Bronchial epithelial cell (primary cell): Measurements from ENCODE around the gene CRTC2. TPM values are rescaled to one million over a fixed set of nuclear protein-coding genes. Genes with fewer than 3 reads are reported as not detected.
"Not testable (repeated sequence)": the region's sequence is repeated elsewhere in the genome, so short reads cannot be mapped to it uniquely, and the experiment has no call there.

Experiments
- DNase-seq: peaks from one replicate; pipeline ENCODE4 v3.0.0-alpha.2; 2010; ENCODE audit warnings: low read depth
- FAIRE-seq: peaks from 2 replicates; lab custom pipeline; 2011; peaks lifted over from hg19 to GRCh38; lab: Jason Lieb, UNC
- H3K27me3 ChIP-seq: 2 replicates; pipeline ENCODE4 v1.5.1; 2011; ENCODE audit warnings: low read length; ENCODE audit not compliant: control insufficient read depth, insufficient read depth
- H3K36me3 ChIP-seq: 2 replicates; pipeline ENCODE4 v1.5.1; 2011; ENCODE audit warnings: low read length; ENCODE audit not compliant: control insufficient read depth, insufficient read depth
- H3K4me3 ChIP-seq: 2 replicates; pipeline ENCODE4 v1.5.1; 2011; ENCODE audit warnings: mild to moderate bottlenecking, low read depth, low read length, control low read depth
- CTCF ChIP-seq: IDR thresholded peaks from 2 replicates; pipeline ENCODE4 v1.5.1; 2011; ENCODE audit warnings: mild to moderate bottlenecking, moderate library complexity, low read length, control low read depth, inconsistent platforms; ENCODE audit not compliant: insufficient read depth, severe bottlenecking
- total RNA-seq: library from RNA; depleted of rRNA; stranded (reverse); fragments of >200 nt; gene quantifications from 2 replicates; pipeline ENCODE4 v1.2.1, GENCODE V29; 2014

CRTC2 gene, protein sequence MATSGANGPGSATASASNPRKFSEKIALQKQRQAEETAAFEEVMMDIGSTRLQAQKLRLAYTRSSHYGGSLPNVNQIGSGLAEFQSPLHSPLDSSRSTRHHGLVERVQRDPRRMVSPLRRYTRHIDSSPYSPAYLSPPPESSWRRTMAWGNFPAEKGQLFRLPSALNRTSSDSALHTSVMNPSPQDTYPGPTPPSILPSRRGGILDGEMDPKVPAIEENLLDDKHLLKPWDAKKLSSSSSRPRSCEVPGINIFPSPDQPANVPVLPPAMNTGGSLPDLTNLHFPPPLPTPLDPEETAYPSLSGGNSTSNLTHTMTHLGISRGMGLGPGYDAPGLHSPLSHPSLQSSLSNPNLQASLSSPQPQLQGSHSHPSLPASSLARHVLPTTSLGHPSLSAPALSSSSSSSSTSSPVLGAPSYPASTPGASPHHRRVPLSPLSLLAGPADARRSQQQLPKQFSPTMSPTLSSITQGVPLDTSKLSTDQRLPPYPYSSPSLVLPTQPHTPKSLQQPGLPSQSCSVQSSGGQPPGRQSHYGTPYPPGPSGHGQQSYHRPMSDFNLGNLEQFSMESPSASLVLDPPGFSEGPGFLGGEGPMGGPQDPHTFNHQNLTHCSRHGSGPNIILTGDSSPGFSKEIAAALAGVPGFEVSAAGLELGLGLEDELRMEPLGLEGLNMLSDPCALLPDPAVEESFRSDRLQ
- 2.6 and 4.7 TPM in 2 replicates for total RNA-seq

- DNase-seq (peak; percentile 96), FAIRE-seq (no peak)
- TF ChIP-seq CTCF, result peak; percentile 3
- peak within 1 kb of the TSS; percentile 87 for H3K4me3 ChIP-seq
- H3K27me3 ChIP-seq, result no peaks in the 10 kb centered on the region
- H3K36me3 ChIP-seq, result peaks cover 12% of the 10 kb centered on the region
These were observed at the start of gene CRTC2 for GRCh38 chr1:153958111-153958960. CRTC2 (minus strand) TSS chr1:153958612; CDS start chr1:153958497, 115 bp downstream.

DNA sequence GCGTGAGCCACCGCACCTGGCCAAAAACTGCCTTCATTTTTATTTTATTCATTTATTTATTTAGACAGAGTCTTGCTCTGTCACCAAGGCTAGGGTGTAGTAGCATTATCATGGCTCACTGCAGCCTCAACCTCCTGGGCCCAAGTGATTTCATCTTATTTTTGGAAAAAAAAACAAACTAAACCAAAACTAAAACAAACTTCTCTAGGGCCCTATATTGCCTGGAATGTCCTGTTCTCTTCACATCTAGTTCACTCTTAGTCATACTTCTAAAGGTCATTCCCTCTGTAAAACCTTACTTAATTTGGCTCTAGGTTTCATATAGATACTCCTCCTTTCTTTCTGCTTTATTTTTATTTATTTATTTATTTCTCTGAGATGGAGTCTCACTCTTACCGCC is 47.7 kb upstream of the CRTC2 start:
- DNase-seq, result no peak
- no peak for FAIRE-seq
- Histone ChIP-seq H3K27me3 (no peaks in the 10 kb centered on the region), H3K4me3 (no peak overlapping the region), H3K36me3 (no peaks in the 10 kb centered on the region)
- TF ChIP-seq CTCF, result no peak

- Histone ChIP-seq H3K4me3 (no peak overlapping the region), H3K36me3 (no peaks in the 10 kb centered on the region), H3K27me3 (no peaks in the 10 kb centered on the region)
- no peak for DNase-seq
- FAIRE-seq, result no peak
- TF ChIP-seq CTCF, result no peak
These were observed 42.0 kb upstream of the CRTC2 start for GRCh38 chr1:154000420-154000819.

- H3K4me3 ChIP-seq, FAIRE-seq, DNase-seq: not testable (repeated sequence)
These were observed 38.5 kb upstream of the CRTC2 start for GRCh38 chr1:153996882-153997281.

DNA sequence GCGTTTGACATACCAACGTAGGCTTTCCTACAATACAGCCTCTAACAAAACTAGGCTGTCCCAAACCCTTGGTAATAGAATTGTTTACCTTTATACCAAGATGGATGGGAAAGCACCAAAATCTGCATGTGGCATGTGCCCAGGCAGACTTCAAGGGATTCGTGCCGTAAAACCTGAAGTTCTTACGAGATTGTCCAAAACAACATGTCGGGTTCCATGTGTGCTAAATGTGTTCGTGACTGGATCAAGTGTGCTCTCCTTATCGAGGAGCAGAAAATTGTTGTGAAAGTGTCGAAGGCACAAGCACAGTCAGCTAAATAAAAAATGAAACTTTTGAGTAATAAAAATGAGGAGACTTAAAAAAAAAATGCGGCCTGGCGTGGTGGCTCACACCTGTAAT is 37.2 kb upstream of the CRTC2 start:
- Histone ChIP-seq H3K4me3 (no peak overlapping the region), H3K36me3 (peaks cover 7% of the 10 kb centered on the region), H3K27me3 (no peaks in the 10 kb centered on the region)
- TF ChIP-seq CTCF, result no peak
- FAIRE-seq (no peak), DNase-seq (no peak)

More at GRCh38 chr1:153996882-153997281, 38.5 kb upstream of the CRTC2 start:
- H3K36me3 ChIP-seq, H3K27me3 ChIP-seq: not testable (repeated sequence)
